ENCODE data around the gene CD164L2. TPM values are rescaled to one million over a fixed set of nuclear protein-coding genes. Genes with fewer than 3 reads are reported as not detected.

Gene CD164L2
- total RNA-seq, 1 donor from 2014 or later: not detected

DNA sequence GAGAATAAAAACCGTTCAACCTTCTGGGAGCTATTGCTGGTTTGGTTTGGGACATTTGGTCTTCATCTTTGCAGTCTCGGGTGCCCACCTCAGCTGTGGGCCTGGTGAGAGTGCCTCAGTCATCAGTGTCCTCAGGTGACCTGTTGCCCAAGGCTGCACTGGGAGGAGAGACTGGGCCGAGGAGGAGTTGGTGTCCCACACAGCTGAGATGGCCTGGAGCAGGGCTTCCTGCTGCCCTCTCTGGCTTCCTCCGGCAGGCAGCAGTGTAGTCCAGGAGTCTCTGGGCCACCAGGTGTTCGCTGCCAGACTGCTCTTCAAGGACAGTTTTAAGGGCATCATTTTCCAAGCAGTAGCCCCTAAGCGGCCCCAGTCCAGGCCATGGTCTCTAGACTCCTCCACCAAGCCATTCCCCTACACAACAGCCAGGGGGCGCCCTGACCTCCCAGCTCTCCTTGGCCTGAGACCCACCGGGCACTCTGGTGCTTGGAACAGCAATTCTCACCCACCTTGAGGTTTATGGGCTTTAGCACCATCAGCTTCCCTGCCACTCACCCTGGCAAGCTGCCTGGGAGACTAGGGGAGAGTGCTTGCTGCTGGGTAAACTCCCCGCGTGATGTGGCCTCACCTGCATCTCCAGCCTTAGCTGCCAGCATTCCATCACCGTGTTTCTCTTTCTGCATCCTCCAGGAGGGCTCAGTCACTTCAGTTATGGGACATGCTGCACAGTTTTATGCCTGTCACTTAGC, 50.4 kb downstream of the CD164L2 start:
- TF ChIP-seq, protein P1, sequence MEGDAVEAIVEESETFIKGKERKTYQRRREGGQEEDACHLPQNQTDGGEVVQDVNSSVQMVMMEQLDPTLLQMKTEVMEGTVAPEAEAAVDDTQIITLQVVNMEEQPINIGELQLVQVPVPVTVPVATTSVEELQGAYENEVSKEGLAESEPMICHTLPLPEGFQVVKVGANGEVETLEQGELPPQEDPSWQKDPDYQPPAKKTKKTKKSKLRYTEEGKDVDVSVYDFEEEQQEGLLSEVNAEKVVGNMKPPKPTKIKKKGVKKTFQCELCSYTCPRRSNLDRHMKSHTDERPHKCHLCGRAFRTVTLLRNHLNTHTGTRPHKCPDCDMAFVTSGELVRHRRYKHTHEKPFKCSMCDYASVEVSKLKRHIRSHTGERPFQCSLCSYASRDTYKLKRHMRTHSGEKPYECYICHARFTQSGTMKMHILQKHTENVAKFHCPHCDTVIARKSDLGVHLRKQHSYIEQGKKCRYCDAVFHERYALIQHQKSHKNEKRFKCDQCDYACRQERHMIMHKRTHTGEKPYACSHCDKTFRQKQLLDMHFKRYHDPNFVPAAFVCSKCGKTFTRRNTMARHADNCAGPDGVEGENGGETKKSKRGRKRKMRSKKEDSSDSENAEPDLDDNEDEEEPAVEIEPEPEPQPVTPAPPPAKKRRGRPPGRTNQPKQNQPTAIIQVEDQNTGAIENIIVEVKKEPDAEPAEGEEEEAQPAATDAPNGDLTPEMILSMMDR (IDR thresholded peaks at IDR 0.05): peak; percentile 81
- no peak for DNase-seq (ENCODE audit: extremely low spot score, unreplicated experiment)
- Mint-ChIP-seq H3K27me3 (ENCODE audit: unreplicated experiment) (no peaks in the 10 kb centered on the region), H3K9me3 (ENCODE audit: unreplicated experiment) (no peaks in the 10 kb centered on the region), H3K4me1 (ENCODE audit: unreplicated experiment) (no peaks in the 10 kb centered on the region), H3K36me3 (ENCODE audit: unreplicated experiment) (peaks cover 17% of the 10 kb centered on the region), H3K27ac (ENCODE audit: unreplicated experiment) (no peak overlapping the region), H3K4me3 (ENCODE audit: unreplicated experiment) (no peak overlapping the region)

- DNase-seq (ENCODE audit: extremely low spot score, unreplicated experiment): no peak
- TF ChIP-seq, protein P1 (IDR thresholded peaks at IDR 0.05): no peak
Measured at GRCh38 chr1:27331922-27332321, 51.2 kb downstream of the CD164L2 start.

DNA sequence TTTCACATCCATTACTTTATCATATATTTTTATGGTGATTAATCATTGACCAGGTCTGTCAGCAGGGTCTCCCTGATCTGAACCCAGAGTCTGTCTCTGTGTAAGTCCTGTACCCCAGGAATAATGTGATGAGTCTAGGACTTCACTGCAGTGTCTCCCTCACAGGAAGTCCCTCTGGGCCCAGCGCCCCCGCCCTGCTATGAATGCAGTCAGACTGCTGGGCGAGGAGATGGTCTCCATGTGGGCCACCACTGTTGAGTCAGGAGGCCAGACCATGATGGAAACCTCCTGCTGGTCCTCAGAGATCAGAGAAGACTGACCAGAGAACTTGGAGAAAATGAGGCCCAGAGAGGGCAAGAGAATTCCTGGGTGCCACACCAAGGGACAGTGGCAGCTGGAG, 51.7 kb downstream of the CD164L2 start:
- H3K4me1 Mint-ChIP-seq (ENCODE audit: unreplicated experiment): no peaks in the 10 kb centered on the region
- no peak overlapping the region for H3K4me3 Mint-ChIP-seq (ENCODE audit: unreplicated experiment)
- no peaks in the 10 kb centered on the region for H3K27me3 Mint-ChIP-seq (ENCODE audit: unreplicated experiment)
- H3K9me3 Mint-ChIP-seq (ENCODE audit: unreplicated experiment): no peaks in the 10 kb centered on the region
- H3K27ac Mint-ChIP-seq (ENCODE audit: unreplicated experiment): no peak overlapping the region
- H3K36me3 Mint-ChIP-seq (ENCODE audit: unreplicated experiment): peaks cover 11% of the 10 kb centered on the region
- TF ChIP-seq, protein P1 (IDR thresholded peaks at IDR 0.05): no peak
- no peak for DNase-seq (ENCODE audit: extremely low spot score, unreplicated experiment)

More at GRCh38 chr1:27331922-27332321, 51.2 kb downstream of the CD164L2 start:
- Mint-ChIP-seq H3K4me1 (ENCODE audit: unreplicated experiment) (no peaks in the 10 kb centered on the region), H3K36me3 (ENCODE audit: unreplicated experiment) (peaks cover 16% of the 10 kb centered on the region), H3K27ac (ENCODE audit: unreplicated experiment) (no peak overlapping the region), H3K4me3 (ENCODE audit: unreplicated experiment) (no peak overlapping the region), H3K9me3 (ENCODE audit: unreplicated experiment) (no peaks in the 10 kb centered on the region), H3K27me3 (ENCODE audit: unreplicated experiment) (no peaks in the 10 kb centered on the region)

GRCh38 chr1:27330786-27331185, 52.3 kb downstream of the CD164L2 start:
- DNase-seq (ENCODE audit: extremely low spot score, unreplicated experiment): no peak
- Mint-ChIP-seq H3K27me3 (ENCODE audit: unreplicated experiment) (no peaks in the 10 kb centered on the region), H3K36me3 (ENCODE audit: unreplicated experiment) (peaks cover 15% of the 10 kb centered on the region), H3K9me3 (ENCODE audit: unreplicated experiment) (no peaks in the 10 kb centered on the region), H3K4me1 (ENCODE audit: unreplicated experiment) (no peaks in the 10 kb centered on the region), H3K27ac (ENCODE audit: unreplicated experiment) (no peak overlapping the region), H3K4me3 (ENCODE audit: unreplicated experiment) (no peak overlapping the region)
- TF ChIP-seq, protein P1 (IDR thresholded peaks at IDR 0.05): no peak

Other genes starting within 250 kb of the CD164L2 start
- 32.5 and 34.2 TPM in 2 replicates for gene SLC9A1, start 228.2 kb downstream of the CD164L2 start, total RNA-seq
- 50.4 and 52.0 TPM in 2 replicates for gene WDTC1, start 148.7 kb downstream of the CD164L2 start, total RNA-seq
- 46.5 and 47.1 TPM in 2 replicates for gene TMEM222, start 61.2 kb downstream of the CD164L2 start, total RNA-seq
- gene SYTL1, start 41.3 kb downstream of the CD164L2 start, total RNA-seq: 0.46 and 0.97 TPM in 2 replicates
- 43.0 and 48.2 TPM in 2 replicates for gene MAP3K6, start 16.4 kb downstream of the CD164L2 start, total RNA-seq
- gene FCN3, start 8.5 kb downstream of the CD164L2 start, total RNA-seq: not detected in 2 replicates
- 0.50 and 0.56 TPM in 2 replicates for gene GPR3, start 9.3 kb upstream of the CD164L2 start, total RNA-seq
- 187 and 189 TPM in 2 replicates for gene WASF2, start 106.8 kb upstream of the CD164L2 start, total RNA-seq
- gene AHDC1, start 220.8 kb upstream of the CD164L2 start, total RNA-seq: 118 and 124 TPM in 2 replicates